IPS-15b (cell line): ENCODE measurements around the gene EIF2B5.

Experiments
- H3K27me3 ChIP-seq: one replicate; pipeline ENCODE4 v1.6.1; 2013; ENCODE audit warnings: low read length; ENCODE audit not compliant: control insufficient read depth, insufficient read depth
- H3K36me3 ChIP-seq: one replicate; pipeline ENCODE4 v1.6.1; 2013; ENCODE audit warnings: low read length; ENCODE audit not compliant: control insufficient read depth, insufficient read depth
- H3K4me1 ChIP-seq: one replicate; pipeline ENCODE4 v1.6.1; 2013; ENCODE audit warnings: mild to moderate bottlenecking, low read length; ENCODE audit not compliant: control insufficient read depth, insufficient read depth
- H3K4me3 ChIP-seq: one replicate; pipeline ENCODE4 v1.5.1; 2013; ENCODE audit warnings: low read depth, low read length
- H3K9ac ChIP-seq: one replicate; pipeline ENCODE4 v1.6.1; 2013; ENCODE audit warnings: low read depth, mild to moderate bottlenecking, low read length
- H3K9me3 ChIP-seq: one replicate; pipeline ENCODE4 v1.6.1; 2013; ENCODE audit warnings: mild to moderate bottlenecking, low read length; ENCODE audit not compliant: control insufficient read depth, insufficient read depth

The EIF2B5 gene

DNA sequence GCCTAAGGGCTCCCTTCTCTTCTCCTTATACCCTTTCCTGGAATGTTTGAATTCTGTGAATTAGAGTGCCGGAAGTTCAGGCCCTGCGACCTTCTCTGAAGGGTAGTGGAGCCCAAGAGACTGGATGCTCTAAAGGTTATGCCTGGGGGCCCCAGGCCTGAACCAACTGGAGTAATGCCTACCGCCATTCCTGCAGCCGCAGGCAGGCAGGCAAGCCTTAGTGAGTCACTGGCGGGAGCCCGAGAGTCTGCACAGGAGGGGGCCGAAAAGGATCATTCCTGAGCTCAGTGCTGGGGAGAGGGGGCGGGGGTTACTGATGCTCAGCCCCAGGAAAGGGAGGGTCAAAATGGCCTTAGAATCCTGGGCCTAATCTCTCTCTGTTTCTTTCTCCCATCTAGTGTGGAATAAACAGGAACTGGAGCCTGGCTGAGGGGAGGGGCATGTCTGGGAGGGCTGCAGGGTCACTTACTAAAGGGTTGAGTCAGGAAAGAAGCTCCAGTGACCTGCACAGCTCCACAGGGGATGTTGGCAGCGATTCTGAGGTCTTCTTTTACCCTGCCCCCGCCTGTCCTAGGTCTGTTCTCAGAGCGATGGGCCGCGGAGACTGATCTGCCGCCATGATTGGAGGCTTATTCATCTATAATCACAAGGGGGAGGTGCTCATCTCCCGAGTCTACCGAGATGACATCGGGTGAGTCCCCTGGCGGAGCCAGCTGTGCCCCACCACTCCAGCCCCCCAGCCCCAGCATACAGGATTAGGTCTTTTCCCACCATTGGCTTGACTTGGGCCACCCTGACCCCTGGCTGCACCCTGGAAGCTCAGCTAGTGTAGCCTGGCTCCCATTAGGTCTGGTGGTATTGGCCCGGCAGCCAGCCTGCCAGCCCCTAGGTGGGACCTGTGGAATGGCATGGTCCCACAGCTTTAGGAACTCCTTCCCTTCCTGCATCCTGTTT is 41.5 kb downstream of the EIF2B5 start:
- peak overlapping the region; percentile 82 for H3K4me3 ChIP-seq
- peaks cover 9% of the 10 kb centered on the region for H3K4me1 ChIP-seq
- peaks cover 52% of the 10 kb centered on the region for H3K36me3 ChIP-seq
- no peaks in the 10 kb centered on the region for H3K27me3 ChIP-seq
- H3K9ac ChIP-seq, result peak overlapping the region; percentile 87
- no peaks in the 10 kb centered on the region for H3K9me3 ChIP-seq

DNA sequence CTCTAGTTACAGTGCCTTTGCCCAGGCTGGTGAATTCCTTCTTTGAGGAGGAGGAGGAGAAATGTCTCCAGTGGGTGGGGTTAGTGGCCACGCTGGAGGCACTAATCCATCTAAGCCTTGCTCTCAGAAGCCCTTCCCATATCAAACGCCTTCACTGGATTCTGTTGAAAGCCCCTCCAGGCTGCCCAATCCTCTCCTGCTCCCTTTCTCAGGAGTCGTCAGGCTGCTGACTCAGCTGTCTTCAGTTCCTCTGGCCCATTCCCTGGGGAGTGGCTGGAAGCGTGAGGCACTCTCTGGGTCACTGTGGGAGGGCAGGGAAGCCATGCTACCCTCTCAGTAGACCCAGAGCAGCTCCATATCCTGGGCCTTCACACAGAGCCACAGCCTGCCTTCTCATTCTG is 42.2 kb downstream of the EIF2B5 start:
- Histone ChIP-seq H3K9me3 (no peaks in the 10 kb centered on the region), H3K4me3 (peak overlapping the region; percentile 82), H3K36me3 (peaks cover 55% of the 10 kb centered on the region), H3K4me1 (peaks cover 9% of the 10 kb centered on the region), H3K27me3 (no peaks in the 10 kb centered on the region), H3K9ac (peak overlapping the region; percentile 70)

- no peak overlapping the region for H3K9ac ChIP-seq
- no peaks in the 10 kb centered on the region for H3K9me3 ChIP-seq
- H3K27me3 ChIP-seq, result no peaks in the 10 kb centered on the region
- peaks cover 9% of the 10 kb centered on the region for H3K4me1 ChIP-seq
- H3K4me3 ChIP-seq, result no peak overlapping the region
- H3K36me3 ChIP-seq, result peaks cover 59% of the 10 kb centered on the region
Observed at GRCh38 chr3:184177767-184178306, 42.7 kb downstream of the EIF2B5 start.

DNA sequence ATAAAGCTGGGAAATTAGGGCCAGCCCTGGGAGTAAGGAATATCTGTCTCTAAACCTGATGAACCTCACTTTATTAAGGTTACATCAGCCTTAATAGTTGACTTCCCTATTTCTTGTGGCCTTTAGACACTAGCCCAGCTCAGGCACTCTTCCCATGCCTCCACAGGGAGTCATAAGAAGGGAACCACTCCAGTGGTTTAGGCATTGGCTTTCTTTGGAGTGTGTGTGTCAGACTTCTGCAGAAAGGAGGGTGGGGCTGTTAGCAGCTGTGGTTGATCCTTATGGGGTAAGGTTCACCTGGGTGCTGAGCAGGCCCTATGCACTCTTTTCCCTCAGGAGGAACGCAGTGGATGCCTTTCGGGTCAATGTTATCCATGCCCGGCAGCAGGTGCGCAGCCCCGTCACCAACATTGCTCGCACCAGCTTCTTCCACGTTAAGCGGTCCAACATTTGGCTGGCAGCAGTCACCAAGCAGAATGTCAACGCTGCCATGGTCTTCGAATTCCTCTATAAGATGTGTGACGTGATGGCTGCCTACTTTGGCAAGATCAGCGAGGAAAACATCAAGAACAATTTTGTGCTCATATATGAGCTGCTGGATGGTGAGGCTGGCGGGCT is 43.5 kb downstream of the EIF2B5 start:
- Histone ChIP-seq H3K36me3 (peaks cover 65% of the 10 kb centered on the region), H3K4me1 (peaks cover 9% of the 10 kb centered on the region), H3K9ac (no peak overlapping the region), H3K27me3 (no peaks in the 10 kb centered on the region), H3K9me3 (no peaks in the 10 kb centered on the region), H3K4me3 (no peak overlapping the region)

DNA sequence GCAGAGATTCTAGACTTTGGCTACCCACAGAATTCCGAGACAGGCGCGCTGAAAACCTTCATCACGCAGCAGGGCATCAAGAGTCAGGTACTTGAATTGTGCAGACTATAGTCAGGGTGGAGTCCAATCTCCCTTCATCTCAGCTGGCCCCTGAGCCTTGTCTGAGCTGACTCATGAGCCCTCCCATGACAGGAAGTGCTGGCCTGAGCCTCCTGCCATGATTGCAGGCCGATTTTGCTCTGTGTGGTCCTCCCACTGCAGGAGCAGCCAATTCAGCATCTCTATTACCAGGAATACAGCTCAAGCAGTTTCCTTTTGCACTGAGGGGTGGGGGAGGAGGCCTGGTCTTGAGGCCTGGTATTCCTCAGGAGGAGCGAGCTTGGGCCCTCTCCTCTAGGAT is 45.0 kb downstream of the EIF2B5 start:
- Histone ChIP-seq H3K4me3 (no peak overlapping the region), H3K4me1 (peaks cover 13% of the 10 kb centered on the region), H3K9ac (no peak overlapping the region), H3K9me3 (no peaks in the 10 kb centered on the region), H3K27me3 (no peaks in the 10 kb centered on the region), H3K36me3 (peaks cover 68% of the 10 kb centered on the region)

DNA sequence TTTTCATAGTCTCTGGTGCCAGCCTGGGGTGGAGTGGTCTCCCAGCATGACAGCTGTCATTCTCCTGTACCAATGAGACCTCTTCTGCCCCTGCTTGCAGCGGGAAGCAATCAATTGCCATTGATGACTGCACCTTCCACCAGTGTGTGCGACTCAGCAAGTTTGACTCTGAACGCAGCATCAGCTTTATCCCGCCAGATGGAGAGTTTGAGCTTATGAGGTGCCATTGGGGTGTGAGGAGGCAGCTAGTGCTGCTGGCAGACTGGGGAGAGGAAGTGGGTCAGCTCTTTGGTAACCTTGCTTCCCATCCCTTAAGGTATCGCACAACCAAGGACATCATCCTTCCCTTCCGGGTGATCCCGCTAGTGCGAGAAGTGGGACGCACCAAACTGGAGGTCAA is 46.4 kb downstream of the EIF2B5 start:
- H3K9me3 ChIP-seq, result no peaks in the 10 kb centered on the region
- peaks cover 68% of the 10 kb centered on the region for H3K36me3 ChIP-seq
- peaks cover 15% of the 10 kb centered on the region for H3K4me1 ChIP-seq
- no peak overlapping the region for H3K9ac ChIP-seq
- no peak overlapping the region for H3K4me3 ChIP-seq
- no peaks in the 10 kb centered on the region for H3K27me3 ChIP-seq

GRCh38 chr3:184183679-184184078 is 48.5 kb downstream of the EIF2B5 start:
- Histone ChIP-seq H3K9me3 (no peaks in the 10 kb centered on the region), H3K9ac (no peak overlapping the region), H3K4me1 (peaks cover 6% of the 10 kb centered on the region), H3K27me3 (no peaks in the 10 kb centered on the region), H3K36me3 (peaks cover 56% of the 10 kb centered on the region), H3K4me3 (no peak overlapping the region)

DNA sequence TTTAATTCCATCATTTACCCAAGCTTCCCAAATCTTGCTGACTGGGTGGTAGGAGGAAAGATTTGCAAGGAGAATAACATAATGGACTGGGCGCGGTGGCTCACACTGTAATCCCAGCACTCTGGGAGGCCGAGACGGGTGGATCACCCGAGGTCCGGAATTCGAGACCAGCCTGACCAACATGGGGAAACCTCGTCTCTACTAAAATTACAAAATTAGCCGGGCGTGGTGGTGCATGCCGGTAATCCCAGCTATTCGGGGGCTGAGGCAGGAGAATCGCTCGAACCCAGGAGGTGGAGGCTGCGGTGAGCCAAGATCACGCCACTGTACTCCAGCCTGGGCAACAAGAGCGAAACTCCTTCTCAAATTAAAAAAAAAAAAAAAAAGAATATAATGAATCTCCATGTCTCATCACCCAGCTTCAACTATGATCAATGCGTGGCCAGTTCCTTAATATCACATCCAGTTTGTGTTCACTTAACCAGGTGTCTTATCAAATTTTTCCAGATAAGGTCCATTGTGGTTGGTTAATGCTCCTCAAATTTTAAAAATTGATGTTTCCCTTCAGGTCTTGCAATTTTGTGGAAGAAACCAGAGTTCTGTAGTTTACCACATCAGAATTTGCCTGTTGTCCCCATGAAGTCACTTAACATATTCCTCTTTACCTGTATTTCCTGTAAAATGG is 49.5 kb downstream of the EIF2B5 start:
- H3K9ac ChIP-seq, result peak overlapping the region; percentile 12
- H3K4me3 ChIP-seq, result no peak overlapping the region

DNA sequence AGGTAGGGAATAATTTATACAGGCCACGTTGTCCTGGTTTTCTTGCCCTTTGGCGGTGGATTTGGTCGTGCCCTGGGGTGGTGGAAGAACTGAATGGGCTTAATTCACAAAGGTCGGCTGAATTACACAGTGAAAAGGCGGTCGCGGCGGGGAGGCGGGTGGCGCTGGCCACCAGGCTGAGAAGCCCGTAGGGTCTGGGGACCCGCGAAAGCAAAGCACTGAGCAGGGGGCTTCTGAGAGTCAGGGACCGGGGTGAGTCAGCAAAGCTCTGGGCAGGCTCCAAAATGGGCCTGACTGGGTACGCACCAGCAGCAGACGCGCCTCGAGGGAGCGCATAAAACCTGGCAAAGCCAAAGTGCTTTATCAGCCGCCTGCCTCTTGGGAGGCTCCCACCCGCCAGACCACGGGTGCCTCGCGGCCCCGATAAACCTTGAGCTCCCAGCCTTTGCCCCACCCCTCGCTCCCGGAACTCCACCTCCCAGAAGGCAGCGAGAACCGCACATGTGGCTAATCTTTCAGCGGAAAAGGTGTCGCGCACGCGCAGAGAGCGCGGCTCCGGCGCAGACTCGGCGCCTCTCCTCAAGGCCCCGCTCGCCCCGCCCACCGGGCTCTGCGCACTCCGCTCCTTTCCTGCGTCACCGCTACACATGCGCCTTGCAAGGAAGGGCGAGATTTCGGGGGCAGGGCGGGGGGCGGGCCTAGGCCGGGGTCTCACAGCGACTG is 50.5 kb downstream of the EIF2B5 start:
- H3K36me3 ChIP-seq, result peaks cover 48% of the 10 kb centered on the region
- peak overlapping the region; percentile 80 for H3K4me3 ChIP-seq
- H3K27me3 ChIP-seq, result no peaks in the 10 kb centered on the region
- peak overlapping the region; percentile 63 for H3K9ac ChIP-seq
- H3K9me3 ChIP-seq, result no peaks in the 10 kb centered on the region
- H3K4me1 ChIP-seq, result peaks cover 6% of the 10 kb centered on the region

More for the DNA sequence above, 49.5 kb downstream of the EIF2B5 start:
- Histone ChIP-seq H3K36me3 (peaks cover 55% of the 10 kb centered on the region), H3K4me1 (peaks cover 6% of the 10 kb centered on the region), H3K27me3 (no peaks in the 10 kb centered on the region), H3K9me3 (no peaks in the 10 kb centered on the region)

DNA sequence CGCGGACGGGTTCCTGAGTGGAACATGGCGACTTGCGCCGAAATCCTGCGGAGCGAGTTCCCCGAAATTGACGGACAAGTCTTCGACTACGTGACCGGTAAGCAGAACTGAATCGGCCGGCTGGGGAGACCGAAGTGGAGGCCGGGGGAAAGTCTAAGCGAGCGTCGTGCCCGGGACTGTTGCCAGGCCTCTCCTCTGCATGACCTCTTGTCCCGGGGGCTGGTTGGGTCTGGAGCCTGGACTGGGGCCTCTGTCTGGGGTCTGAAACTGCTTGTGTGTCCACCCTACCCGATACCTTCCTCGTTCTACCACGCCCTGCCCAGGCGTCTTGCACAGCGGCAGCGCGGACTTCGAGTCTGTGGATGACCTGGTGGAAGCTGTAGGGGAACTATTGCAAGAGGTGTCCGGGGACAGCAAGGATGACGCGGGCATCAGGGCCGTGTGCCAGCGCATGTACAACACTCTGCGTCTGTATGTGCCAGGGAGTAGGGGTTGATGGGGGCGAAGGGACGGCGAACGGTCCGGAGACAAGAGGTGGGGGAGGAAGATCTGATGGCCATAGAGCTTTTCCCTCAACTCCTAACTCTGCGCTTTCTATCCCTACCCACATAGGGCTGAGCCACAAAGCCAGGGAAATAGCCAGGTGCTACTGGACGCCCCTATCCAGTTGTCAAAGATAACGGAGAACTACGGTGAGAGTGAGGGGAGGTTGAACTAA is 51.2 kb downstream of the EIF2B5 start, which contains the start of gene ABCF3:
TSS of gene ABCF3 (plus strand) at position 16 of the 718 bp plus-strand sequence. CDS start at position 25, 9 bp downstream.
- H3K4me3 ChIP-seq, result peak within 1 kb of the TSS; percentile 80
- peak within 1 kb of the TSS; percentile 92 for H3K9ac ChIP-seq
- peaks cover 47% of the 10 kb centered on the region for H3K36me3 ChIP-seq
- H3K9me3 ChIP-seq, result no peaks in the 10 kb centered on the region
- H3K4me1 ChIP-seq, result peaks cover 6% of the 10 kb centered on the region
- H3K27me3 ChIP-seq, result no peaks in the 10 kb centered on the region
